GM20000 (cell line): ENCODE data around the gene ALDH9A1.
"Not testable (repeated sequence)": the region's sequence is repeated elsewhere in the genome, so short reads cannot be mapped to it uniquely, and the experiment has no call there.

Source experiments
- DNase-seq: peaks from one replicate; pipeline ENCODE4 v3.0.0; 2012; ENCODE audit warnings: low spot score
- TF ChIP-seq, protein P1 (sequence below): IDR thresholded peaks from 2 replicates; pipeline ENCODE4 v1.5.1; 2012; ENCODE audit warnings: mild to moderate bottlenecking, control low read depth; ENCODE audit errors: extremely low read depth, missing control alignments

The ALDH9A1 gene

GRCh38 chr1:165674599-165674998, 23.8 kb downstream of the ALDH9A1 start:
- no peak for DNase-seq

DNA sequence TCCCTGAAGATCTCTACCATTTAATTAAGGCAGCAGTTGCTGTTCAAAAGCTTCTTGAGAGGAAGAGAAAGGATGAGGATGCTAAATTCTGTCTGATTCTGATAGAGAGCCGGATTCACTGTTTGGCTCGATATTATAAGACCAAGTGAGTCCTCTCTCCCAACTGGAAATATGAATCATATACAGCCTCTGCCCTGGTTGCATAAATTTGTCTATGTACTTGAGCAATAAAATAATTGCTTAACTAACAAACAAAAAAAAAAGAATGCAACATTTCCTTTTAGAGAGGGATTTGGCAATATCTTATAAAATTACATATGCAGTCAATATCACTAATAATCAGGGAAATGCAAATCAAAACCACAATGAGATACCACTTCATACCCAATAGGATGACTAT, 26.8 kb downstream of the ALDH9A1 start:
- DNase-seq, result no peak
- TF ChIP-seq, protein P1, sequence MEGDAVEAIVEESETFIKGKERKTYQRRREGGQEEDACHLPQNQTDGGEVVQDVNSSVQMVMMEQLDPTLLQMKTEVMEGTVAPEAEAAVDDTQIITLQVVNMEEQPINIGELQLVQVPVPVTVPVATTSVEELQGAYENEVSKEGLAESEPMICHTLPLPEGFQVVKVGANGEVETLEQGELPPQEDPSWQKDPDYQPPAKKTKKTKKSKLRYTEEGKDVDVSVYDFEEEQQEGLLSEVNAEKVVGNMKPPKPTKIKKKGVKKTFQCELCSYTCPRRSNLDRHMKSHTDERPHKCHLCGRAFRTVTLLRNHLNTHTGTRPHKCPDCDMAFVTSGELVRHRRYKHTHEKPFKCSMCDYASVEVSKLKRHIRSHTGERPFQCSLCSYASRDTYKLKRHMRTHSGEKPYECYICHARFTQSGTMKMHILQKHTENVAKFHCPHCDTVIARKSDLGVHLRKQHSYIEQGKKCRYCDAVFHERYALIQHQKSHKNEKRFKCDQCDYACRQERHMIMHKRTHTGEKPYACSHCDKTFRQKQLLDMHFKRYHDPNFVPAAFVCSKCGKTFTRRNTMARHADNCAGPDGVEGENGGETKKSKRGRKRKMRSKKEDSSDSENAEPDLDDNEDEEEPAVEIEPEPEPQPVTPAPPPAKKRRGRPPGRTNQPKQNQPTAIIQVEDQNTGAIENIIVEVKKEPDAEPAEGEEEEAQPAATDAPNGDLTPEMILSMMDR, result no peak

More at GRCh38 chr1:165674599-165674998, 23.8 kb downstream of the ALDH9A1 start:
- TF ChIP-seq, protein P1, result no peak

- TF ChIP-seq, protein P1, result no peak
- no peak for DNase-seq
Measured at GRCh38 chr1:165668184-165668583, 30.2 kb downstream of the ALDH9A1 start.

GRCh38 chr1:165666152-165666825, 32.1 kb downstream of the ALDH9A1 start:
- no peak for DNase-seq
- TF ChIP-seq, protein P1, result no peak

DNA sequence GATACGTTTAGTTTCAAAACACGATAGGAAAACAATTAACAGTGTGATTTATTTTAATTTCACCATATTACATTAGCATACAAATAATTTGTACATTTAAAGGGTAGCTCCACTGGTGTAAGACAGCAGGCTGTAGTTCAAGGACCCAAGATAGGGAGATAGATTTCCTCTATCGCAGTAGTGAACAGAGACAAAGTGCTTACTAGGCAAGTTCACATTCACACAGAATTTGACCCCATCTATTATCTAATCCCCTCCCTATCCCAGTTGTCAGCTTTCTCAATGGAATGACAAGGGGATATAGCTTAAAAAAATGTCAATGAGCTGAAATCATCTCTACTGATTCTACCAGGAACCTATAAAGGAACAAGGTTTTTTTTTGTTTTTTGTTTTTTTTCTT, 36.2 kb downstream of the ALDH9A1 start:
- DNase-seq, result no peak
- TF ChIP-seq, protein P1, result no peak

- TF ChIP-seq, protein P1, result no peak
- DNase-seq, result no peak
Measured at GRCh38 chr1:165661703-165662102, 36.7 kb downstream of the ALDH9A1 start.

DNA sequence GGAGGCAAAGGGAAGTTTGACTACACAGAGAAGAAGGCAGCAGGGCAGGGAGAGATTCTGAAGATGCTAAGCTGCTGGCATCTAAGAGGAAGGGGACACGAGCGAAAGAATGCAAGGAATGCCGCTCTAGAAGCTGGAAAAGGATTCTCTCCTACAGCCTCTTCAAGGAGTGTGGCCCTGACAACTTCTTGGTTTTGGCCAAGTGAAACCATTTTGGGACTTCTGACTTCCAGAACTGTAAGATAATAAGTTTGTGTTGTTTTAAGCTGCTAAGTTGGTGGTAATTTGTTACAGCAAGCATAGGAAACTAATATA, 38.8 kb downstream of the ALDH9A1 start:
- DNase-seq, result no peak
- TF ChIP-seq, protein P1, result no peak

DNA sequence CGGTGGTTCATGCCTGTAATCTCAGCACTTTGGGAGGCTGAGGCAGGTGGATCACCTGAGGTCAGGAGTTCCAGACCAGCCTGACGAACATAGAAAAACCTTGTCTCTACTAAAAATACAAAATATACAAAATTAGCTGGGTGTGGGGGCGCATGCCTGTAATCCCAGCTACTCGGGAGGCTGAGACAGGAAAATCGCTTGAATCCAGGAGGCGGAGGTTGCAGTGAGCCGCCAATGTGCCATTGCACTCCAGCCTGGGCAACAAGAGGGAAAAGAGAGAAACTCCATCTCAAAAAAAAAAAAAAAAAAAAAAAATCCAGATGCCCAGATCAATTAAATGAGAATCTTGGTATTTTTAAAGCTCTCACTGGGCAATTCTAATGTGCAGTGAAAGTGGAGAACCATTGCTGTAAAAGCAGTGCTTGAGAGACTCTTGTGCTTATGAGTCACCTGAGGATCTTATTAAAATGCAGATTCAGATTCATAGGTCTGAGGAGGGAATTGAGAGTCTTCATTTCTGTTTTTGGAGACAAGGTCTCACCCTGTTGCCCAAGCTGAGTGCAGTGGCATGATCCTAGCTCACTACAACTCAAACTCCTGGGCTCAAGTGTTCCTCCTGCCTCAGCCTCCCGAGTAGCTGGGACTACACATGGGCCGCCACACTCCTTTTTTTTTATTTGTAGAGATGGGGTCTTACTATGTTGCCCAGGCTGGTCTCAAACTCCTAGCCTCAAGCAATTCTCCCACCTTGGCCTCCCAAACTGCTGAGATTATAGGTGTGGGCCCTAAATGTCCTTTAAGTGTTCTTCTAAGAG, 39.4 kb downstream of the ALDH9A1 start:
- not testable (repeated sequence) for DNase-seq
